Stimulated activated CD4-positive, alpha-beta T cell treated with anti-CD3 and anti-CD28 coated beads, Interleukin-4, amount 100 ng/mL, for 4 hours (primary cell): Measurements from ENCODE around the gene RGS17.

Experiments
- DNase-seq, 2 experiments: peaks; one replicate each; pipeline ENCODE4 v3.0.0-alpha.2; 2020

The RGS17 gene

DNA sequence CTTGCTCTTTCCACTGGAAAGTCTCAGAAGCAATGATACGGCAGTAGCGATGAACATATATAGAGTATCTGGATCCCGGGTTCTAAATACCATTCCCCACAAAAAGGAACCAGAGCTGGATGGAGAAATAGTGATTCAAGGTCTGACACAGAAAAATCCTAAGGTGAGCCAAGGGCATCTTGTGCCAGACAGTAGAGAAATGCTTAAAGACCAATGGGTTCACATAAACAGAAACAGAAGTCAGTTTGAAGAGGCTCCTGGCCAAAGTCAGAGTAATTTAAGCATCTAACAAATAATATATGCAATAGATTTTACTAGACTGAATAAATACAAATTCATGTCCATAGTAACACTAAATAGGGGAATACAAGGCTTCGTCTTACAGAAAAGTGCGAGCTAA lies 54.7 kb downstream of the RGS17 start:
- no peak for DNase-seq

DNA sequence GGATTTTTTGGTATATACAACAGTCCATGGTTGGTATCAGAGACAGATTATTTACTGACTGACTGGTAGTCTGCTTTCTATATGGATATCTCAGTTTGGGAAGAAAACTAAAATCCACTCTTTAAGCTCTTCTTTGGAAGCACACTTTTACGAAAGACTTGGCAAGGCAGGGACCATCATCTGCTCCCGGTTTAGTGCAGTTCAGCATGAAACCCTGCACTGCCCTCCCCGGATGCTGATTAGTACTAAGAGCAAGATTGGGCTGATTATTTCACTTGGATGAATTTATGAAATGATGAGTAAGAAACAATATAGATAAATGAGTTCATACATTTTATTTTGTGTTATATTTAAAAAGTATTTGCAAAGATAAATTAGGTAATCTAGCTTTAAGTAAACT lies 56.3 kb downstream of the RGS17 start:
- no peak for DNase-seq

DNA sequence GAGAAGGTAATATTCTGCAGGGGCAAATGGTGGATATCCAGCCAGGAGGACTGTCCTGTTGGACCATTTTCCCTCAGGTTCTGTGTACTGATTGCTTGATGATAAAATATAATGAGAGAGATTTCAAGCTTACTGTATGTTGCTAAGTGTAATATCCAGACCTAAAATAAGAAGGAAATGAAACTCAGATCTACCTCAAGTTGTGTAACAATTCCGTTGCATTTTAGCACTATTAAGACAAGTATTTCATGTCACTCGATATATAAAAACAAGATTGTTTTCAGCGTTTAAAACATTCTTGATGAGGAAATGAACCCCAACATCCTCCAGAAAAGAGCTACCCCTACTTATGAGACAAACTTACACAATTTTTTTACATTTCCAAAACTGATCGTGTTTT lies 57.2 kb downstream of the RGS17 start:
- no peak for DNase-seq

DNA sequence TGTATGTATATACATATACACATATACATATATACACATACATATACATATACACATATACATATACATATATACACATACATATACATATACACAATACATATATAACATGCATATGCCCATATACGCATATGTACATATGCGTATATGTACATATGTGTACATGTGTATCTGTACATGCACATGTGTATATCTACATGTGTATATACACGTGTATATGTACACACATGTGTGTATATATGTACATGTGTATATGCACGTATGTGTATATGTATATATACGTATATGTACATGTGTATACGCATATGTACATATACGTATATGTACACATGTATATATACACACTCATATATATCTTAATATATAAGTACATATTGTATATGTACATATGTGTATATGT lies 60.3 kb downstream of the RGS17 start:
- no peak for DNase-seq

DNA sequence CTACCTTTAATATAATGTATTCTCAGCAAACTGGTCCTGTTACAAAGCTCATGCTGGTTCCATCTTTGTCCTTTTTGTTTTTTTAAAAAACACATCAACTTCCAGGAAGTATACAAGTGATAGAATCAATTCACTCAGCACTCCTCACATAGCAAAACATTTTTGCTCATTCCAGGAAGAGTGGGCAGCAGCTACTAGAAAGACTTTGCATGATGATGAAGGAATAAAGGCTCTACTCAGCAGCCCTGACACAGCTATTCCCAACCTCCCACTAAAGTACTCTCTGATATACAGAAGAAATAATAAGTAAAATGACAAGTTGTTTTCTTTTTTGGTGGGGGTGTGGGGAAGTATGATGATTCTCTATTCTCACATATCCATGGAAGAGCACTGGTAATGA lies 61.2 kb downstream of the RGS17 start:
- DNase-seq: no peak

DNA sequence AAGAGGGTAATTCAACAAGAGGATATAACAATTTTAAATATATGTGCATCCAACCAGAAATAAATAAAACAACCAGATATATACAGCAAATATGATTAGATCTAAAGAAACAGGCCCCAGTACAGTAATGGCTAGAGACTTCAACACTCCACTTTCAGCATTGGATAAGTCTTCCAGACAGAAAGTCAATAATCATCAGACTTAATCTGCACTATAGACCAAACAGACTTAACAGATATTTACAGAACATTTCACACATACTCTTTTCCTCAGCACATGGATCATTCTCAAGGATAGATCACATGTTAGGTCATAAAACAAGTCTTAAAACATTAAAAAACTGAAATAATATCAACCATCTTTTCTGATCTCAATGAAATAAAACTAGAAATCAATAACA lies 65.9 kb downstream of the RGS17 start:
- no peak for DNase-seq

DNA sequence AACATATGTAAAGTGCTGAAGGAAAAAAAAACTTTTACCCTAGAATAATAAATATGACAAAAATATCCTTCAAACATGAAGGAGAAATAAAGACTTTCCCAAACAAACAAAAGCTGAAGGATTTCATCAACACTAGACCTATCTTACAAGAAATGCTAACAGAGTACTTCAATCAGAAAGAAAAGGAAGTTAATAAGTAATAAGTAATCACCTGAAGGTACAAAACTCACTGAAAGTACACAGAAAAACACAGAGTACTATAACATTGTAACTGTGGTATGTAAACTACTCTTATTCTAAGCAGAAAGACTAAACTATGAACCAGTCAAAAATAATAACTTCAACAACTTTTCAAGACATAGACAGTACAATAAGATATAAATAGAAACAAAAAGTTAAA lies 67.1 kb downstream of the RGS17 start:
- DNase-seq: no peak

DNA sequence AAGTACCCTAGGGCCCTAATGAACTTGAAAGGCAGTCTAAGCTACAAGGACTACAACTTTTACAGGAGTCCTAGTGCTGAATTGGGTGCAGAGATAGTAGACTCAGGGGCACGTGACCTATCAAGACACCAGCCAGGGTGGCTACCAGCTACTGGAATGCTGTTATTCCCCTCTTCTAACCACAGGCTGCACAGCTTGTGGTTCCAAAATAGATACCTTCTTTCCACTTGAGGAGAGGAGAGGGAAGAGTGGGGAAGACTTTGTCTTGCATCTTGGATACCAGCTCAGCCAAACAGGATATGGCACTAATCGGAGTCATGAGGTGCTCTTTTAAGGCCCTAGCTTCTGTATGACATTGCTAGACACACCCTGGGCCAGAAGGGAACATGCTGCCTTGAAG lies 68.6 kb downstream of the RGS17 start:
- DNase-seq: no peak

DNA sequence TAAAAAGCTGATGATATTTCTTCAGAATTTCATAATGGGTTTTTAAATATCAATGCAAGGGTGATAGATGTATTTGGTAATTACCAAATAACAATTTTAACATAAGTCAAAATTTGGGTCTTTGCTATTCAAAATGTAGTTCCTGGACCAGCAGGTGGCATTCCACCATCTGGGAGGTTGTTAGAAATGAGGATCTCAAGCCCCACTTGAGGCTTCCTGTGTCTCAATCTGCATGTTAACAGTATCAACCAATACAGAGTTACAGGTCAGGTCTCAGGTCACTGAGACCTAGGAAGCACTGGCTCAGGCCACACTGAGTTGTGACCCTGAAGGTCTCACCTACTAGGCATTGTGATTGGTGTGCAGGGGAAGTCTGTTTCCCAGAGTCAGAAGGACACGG lies 71.3 kb downstream of the RGS17 start:
- no peak for DNase-seq

DNA sequence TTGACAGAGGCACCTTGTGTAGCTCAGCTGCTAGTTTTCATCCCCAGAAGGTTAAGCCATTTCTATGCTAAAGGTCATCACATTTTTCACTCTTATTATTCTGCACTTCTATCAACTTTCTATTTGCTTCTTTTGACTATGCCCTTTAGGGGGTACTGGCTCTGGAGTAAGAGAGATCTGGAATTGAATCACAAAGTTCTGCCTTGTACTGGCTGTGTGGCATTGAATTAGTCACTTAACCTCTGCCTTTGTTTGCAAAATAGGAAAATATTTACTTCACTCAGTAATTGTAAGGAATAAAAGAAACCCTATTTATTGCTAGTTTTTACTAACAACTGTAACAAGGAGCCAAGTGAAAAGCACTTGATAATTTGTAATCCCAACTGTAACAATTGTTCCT lies 71.8 kb downstream of the RGS17 start:
- DNase-seq: no peak

DNA sequence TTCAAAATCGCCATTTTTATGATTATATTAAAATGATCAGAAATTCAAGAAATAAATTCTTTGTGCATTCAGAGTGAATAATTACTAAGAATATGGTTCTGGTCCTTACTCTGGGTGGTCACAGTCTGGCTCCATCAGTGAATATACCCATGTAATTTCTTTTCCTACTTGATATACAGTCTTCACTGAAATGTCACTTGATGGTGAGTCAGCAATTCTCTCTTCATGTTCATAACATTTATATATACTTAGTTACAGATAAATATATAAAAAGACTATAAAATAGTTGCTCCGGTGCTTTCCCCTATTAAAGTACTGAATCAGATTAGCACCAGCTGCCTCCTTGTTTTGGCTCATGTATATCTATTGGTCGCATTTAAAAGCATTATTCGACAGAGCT lies 72.2 kb downstream of the RGS17 start:
- no peak for DNase-seq

DNA sequence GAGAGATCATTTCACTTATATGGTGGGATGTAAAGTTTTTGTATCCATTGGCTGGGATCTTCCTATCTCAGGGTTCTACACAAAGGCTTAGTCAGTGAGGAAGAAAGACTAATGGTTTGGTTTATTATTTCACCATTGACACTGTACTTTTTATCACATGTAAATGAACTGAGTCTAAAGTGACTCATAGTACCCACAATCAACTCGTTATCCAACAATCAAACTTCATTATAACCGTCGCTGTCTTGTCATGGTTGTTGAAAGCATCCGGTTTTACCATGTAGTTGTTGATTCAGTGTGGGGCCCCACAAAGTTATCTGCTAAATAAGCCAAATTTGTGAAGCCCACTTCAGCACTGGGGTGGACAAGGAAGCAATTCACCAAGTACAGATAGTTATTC lies 72.8 kb downstream of the RGS17 start:
- DNase-seq: no peak

DNA sequence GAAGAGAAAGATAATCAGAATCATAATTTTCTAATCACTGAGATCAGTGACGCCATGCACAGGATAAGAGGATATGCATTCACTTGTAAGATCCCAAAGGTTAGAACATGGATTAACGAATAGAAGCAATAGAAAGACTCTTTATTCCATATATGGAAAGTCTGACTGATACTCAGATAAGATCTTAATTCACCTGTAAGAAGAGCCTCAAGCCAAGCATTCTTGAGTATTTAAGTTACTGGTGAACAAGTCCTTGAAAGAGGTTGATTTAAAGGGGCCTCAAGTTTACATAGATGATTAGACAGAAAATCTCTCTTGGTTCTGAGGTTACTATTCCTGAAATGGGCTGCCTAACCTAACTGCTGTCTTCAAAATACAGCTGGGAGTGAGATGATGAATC lies 74.8 kb downstream of the RGS17 start:
- DNase-seq: no peak

DNA sequence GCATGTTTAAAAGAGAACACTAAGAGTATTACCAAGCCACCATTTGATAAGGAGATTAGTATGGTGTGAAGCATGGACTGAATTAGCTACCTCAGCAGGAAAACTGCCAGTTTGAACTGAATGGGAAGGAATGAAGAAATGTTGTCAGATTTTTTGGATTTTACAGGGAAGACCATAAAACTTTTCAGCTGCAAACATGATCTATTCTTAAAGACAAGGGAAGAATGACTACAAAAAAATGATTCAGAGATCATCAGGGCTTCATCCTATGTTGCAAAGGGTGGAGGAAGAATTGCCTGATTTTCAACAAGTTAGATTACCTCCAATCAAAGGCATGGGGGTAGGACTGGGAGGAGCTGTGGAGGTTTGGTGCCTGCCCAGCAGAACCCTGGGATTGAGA lies 79.3 kb downstream of the RGS17 start:
- no peak for DNase-seq

DNA sequence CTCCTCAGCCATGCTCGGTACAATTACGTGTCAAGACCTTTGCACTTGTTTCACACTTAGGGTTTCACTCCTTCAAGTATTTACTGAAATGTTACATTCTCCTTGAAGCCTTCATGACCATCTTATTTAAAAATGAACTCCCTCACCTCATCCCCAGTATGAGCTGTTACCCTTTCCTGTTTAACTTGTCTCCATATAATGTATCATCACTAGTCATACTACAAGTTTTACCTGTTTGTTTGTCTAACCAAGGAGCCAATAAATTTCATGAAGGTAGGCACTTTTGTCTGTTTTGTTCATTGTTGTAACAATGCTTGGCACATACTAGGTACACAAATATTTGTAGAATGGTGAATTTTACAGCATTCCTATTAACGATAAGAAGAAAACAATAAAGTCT lies 82.5 kb downstream of the RGS17 start:
- DNase-seq: no peak

DNA sequence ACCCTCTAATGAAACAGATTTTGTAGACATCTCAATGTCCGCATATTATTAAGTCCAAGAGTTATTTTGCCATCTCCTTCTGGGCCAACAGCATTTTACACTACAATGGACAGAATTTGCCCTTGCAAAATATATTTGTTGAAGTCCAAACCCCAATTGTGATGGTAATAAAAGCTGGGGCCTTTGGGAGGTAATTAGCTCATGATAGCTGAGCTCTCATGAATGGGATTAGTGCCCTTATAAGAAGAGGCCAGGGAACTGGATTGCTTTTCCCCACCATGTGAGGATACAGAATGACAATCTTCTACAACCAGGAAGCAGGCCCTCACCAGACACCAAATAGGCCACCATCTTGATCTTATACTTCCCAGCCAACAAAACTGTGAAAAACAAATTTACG lies 83.7 kb downstream of the RGS17 start:
- no peak for DNase-seq

DNA sequence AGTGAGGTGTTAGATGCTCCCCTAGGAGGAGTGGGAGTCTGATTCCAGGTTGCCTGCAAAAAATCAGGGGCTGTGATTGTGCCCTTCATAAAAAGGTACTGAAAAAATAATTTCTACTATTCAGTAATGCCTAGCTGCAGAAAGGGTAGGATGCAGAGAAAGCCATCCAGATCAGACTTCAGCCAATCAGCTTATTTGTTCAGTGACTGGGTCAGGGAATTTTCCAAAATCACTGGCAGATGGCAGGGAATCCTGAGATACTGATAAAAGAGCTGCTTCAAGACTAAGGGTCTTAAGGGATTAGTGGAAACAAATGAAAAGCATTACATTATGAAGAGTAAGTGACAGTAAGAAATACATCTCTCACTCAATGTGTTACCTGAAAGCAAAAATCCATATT lies 85.8 kb downstream of the RGS17 start:
- DNase-seq: no peak

DNA sequence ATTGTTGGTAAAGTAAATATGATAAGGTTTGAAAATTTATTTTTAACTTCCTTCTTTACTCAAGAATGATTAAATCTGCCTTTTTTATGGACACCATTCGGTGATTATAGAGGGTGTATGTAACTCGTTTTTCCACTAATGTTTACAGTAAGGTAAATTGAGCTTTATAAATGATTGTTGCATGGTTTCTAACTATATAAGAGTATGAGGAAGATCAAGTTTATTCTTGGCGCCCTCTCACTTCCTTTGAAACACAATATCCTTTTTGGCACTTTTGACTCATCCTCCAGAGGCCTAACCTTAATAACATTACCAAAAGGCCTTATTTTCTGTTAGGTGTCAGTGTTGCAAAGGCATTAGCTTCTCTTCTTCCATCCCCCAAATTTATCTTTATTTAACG lies 86.8 kb downstream of the RGS17 start:
- no peak for DNase-seq

DNA sequence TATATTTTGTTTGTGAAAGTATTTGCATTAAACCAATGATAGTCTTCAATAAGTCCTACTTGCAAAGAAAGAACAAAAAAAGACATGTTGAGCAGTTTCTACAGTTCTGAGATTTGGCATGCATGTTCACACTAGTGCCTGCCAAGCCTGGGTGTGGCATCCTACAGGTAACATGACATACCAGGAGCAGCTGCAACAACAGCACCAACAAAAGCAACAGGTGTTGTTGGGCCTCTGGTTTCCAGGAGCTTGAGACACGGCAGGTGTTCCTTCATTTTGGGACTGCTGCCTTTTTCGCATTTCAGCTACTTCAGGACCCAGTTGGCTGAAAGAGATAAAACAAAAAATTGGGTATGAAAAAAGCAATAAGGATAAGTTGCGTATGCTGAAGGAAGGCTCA lies 87.4 kb downstream of the RGS17 start:
- DNase-seq: no peak

DNA sequence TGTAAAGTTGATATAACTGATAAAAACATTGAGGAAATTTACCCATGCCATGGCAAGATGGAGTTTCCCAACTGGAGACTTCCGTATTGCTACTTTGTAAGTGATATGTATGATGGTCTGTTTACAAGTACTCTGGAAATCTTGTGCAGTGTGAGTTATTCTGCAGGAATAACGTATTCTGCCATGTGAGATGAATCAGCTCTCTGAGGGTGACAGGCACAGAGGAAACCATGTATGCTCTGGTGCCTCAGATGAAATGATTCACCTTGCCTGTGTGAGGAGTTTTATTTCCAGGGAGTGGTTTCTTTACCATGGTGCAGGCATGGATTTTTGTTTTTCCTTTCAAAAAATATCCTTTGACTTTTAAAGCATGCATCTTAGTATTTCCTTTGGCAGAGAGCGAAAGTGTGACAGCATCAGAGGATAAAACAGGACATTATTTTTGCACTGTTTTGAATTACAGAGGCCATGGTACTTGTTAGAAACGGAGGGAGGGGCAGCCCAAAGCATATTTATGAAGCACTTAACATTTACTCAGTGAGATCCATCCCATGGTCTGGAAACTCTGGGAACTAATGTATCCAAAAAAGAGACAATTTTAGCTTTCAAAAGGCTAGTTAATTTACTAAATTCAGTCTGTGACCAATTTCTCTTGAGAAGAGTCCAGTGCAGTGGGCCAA lies 92.6 kb downstream of the RGS17 start:
- no peak for DNase-seq

DNA sequence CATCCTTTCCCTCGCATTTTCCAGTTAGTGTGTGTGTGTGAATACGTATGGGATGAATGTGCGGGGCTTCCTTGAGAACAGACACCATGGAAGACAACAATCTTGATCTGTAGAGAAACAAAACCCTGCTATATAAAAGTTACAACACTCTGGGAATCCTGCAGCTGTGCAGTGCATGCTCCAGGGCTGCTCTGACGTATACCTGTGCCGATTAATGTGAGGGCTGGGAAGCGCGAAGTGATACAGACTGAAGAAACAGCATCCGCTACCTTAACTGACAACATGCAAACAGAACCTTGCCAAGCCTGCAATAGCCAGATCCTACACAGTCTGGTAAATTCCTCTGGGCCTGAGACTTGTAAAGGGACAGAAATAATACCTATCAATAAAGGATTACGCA lies 96.9 kb downstream of the RGS17 start:
- DNase-seq: no peak

DNA sequence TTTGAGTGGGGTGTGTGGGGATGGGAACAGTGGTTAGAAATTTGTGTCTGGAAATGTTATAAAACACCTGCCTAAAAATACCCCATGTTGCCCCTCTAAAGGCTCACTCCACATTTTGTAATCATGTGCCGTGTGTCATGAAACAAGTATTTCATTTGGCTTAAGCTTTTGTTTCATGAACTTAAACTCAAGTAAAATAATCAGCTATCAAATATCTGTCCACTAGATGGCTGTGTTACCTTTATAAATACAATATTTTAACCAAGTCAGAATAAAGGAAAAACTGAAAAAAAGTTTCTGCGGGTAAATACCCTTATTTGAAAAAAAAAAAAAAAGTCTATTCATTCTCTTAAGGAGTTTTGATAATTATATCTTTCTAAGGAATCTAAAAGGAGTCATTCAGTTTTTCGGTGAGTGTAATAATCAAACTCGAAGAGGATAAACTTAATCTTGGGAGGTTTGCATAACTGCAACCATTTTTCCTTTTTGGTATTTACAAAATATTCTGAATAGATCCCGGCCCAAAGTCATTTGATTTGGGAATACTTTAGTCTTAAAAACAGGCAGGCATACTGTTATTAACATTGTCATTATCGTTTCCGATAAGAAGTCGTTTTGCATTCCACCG lies 98.7 kb downstream of the RGS17 start:
- no peak for DNase-seq

DNA sequence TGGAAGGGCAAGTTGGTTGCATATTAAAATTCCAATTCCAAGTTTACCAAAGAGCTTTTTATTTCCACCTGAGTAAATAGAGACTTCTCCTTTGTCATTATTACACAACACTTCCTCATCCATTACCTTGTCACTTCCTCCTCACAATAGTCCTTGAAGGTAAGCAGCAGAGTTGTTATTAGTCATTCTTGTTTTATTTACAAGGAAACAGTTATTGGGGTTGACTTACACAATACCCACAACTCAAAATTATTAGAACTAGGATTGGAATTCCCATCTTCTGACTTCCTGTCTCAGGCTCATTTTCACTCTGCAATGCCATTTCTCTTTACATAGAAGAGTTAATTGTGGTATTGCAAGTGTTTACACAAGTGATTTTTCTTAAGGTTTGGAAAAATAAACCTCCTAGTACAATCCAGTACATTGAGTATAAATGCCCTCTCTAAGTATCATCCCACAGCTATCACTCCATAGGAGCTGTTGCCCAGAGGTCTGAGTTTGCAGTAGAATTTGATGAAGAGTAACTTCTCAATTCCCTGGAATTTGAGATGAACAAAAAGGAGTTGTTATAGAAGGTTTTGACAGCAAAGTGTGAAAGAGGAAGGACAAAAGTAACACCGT lies 99.6 kb downstream of the RGS17 start:
- no peak for DNase-seq

DNA sequence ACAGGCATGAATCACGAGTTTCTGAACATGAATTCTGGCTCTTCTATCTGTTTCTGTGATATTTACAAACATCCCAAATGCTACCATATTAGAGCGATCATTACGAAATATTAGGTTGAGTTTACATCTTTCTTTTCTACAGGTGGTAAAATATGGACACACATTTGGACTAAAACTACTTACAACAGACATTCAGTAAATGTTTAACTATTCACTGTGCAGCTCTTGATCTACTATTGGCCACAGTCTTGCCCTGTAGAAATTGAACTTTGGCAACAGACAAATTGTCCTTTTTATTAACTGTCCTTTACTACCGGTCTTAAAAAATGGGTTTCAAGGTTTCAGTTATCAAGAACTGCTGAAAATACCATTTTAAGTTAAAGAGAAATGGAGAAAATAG lies 102.1 kb downstream of the RGS17 start:
- no peak for DNase-seq

DNA sequence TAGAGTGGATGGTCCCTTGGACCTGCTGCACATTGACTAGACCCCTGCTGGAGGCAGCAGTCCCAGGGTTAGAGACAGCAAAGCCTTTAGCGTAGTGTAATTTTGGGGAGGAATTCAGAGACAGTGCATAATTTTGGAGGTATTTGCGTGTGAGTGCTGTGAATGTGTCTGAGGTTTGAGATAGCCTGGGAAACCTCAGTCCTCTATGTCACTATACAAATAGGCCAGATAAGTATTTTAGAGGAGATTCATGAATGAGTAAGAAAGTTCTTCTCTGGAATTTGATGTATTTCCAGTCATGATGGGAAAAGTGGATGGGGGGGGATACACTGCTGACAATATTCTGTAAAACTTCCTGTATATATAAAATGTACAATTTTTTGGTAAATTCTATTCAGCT lies 102.8 kb downstream of the RGS17 start:
- no peak for DNase-seq
